CD4-positive, alpha-beta T cell treated with Interferon alpha-2 for 1 hour (primary cell): ENCODE data around the gene COL6A1.
"Not testable (repeated sequence)": the region's sequence is repeated elsewhere in the genome, so short reads cannot be mapped to it uniquely, and the experiment has no call there.

Source experiments
- DNase-seq, 2 donors: peaks; one replicate each; pipeline ENCODE4 v3.0.0-alpha.2; 2020 to 2022

Gene COL6A1

DNA sequence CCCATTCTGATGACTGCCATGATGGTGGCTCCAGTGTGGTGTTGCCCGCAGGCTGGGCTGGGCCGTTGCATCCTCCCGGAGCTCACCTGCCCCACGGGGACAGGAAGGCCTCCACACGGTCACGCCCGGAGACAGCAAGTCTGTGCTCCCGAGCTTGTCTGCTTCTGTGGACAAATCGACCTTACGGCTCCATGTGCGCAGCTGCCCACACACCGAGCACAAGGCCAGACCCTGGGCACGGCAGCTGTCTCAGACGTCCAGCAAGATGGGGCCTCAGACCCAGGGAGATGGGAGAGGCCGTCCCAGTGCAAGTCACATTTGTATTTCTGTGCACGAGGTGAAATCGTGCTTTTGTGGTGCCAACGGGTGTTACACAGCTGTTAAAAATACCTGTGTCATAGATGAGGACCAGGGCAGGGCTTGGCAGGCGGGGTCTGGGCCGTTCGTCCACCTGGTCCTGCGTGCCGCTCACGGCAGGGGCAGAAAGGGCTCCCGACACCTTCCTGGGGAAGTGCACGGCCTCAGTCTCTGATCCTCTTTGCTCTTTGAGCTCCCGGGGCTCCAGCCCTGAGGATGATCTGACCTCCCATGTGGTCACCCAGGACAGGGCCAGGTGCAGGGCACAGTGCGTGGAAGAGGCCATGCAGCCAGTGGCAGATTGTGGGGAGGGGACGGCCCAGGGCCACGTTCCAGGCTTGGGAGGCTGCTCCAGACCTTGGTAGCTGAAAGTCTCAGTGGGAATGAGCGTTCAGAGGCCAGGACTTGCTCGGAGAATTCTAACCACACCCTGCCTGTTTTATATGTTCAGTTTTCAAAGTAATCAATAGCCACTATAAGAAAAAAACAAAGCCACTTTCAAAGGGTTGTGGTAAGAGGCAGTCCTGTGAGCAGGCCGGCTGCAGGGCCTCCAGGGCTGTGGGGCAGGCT, 13.5 kb downstream of the COL6A1 start:
- DNase-seq = no peak

GRCh38 chr21:45995686-45996179, 14.2 kb downstream of the COL6A1 start:
- DNase-seq = no peak

DNA sequence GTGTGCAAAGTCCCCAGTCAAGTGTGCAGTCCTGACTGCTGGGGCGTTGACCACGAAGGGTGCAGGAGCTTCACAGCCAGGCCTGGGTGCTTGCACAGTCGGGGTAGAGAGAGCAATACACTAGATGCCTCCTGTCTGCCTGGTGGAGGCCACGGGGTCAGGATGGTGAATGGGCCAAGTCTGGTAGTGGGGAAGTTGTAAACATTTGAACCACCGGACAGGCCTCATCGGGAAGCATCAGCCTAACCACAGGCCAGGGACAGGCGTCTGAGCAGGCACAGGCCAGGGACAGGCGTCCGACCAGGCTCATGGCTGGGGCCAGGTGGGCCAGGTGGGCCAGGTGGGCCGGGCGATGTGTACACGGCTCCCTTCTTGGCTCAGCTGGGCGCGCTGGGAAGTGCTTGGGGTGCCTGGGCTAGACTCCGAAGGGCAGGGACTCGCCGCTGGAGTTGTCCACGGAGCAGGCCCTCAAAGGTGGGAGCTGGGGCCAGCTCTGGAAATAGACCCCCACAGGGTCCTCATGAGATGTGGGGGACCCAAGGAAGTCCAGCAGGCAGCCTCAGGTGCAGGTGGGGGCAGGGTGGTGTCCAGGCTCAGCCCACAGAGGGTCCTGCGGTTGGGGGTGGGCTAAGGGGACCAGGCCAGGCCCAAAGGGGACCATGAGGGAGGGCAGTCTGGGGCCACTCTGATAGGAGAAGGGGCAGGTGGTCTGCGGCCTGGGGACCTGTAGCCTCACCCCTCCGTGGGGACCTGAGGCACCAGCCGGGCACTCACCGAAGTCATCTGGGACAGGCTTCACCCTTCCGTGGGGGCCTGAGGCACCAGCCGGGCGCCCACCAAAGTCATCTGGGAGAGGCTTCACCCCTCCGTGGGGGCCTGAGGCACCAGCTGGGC, 15.0 kb downstream of the COL6A1 start:
- no peak for DNase-seq

- DNase-seq = no peak
Measured at GRCh38 chr21:45997205-45997494, 15.6 kb downstream of the COL6A1 start.

DNA sequence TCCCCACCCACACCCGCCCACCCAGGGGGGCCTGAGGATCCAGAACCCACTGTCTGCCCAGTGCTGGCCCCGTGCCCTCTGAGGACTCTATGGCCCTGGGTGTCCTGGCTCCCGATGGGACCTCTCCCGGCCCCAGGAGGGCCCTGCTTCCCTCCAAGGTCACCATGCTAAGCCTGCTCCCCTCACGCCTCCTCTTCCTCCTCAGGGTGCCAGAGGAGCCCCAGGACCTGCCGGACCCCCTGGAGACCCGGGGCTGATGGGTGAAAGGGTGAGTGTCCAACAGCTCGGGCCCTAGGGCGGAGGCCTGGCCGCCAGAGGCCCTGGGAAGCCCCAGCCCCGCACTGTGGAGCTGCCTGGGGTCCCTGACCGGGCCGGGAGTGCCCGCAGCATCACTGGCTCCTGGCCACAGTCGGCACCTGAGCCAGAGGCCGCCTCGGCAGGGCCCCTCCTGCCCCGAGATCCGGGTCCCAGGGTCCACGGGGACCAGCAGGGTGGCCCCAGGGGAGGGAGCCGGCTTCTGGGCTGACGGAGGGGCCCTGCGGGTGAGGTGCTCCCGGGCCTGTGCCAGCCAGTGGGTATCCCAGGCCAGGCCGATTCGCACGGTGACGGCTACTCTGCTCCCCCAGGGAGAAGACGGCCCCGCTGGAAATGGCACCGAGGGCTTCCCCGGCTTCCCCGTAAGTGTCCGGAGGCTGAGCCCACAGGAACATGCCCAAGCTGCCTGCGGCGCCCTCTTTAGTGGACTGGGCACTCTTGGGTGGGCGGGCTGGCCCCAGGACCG, 16.1 kb downstream of the COL6A1 start:
- no peak for DNase-seq

DNA sequence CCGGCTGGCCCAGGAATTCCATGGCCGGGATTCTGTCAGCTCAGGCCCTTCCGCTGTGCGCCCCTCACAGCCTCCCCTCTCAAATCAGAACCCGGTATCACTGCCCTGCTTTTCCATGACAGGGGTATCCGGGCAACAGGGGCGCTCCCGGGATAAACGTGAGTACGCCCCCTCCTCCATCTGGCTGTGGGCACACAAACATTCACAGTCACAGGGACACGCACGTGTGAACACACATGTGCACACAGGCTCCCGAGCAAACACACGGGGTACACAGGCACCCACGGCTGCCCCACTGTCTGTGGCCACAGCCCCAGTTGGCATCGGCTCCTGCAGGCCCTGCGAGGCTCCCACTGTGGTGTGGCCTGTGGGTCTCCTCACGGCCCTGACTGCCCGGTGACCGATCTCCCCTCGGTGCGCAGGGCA, 16.7 kb downstream of the COL6A1 start:
- no peak for DNase-seq

GRCh38 chr21:45998871-45999580, 17.5 kb downstream of the COL6A1 start:
- DNase-seq = no peak

DNA sequence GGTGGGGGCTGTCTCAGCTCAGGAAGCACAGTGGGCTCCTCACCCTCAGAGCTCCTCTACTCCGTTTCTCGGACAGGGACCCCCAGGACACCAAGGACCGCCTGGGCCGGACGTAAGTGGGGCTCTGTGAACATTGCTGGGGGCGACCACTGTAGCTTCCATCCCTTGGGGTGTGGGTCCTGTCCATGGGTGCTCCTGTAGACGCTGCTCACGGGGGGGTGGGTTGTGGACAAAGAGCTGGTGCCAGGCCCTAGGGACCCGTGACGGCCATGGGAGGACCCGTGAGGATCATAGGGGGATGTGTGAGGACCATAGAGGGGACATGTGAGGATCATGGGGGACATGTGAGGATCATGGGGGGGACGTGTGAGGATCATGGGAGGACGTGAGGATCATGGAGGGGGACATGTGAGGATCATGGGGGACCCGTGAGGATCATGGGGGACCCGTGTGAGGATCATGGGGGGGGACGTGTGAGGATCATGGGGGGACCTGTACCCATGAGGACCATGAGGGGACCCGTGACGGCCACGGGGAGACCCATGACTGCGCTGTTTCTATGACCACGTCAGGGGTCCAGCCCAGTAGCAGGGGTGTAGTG, 18.1 kb downstream of the COL6A1 start:
- no peak for DNase-seq

GRCh38 chr21:46000182-46000730, 18.7 kb downstream of the COL6A1 start:
- no peak for DNase-seq

- DNase-seq = no peak
Measured at GRCh38 chr21:46000731-46001641, 19.4 kb downstream of the COL6A1 start.

DNA sequence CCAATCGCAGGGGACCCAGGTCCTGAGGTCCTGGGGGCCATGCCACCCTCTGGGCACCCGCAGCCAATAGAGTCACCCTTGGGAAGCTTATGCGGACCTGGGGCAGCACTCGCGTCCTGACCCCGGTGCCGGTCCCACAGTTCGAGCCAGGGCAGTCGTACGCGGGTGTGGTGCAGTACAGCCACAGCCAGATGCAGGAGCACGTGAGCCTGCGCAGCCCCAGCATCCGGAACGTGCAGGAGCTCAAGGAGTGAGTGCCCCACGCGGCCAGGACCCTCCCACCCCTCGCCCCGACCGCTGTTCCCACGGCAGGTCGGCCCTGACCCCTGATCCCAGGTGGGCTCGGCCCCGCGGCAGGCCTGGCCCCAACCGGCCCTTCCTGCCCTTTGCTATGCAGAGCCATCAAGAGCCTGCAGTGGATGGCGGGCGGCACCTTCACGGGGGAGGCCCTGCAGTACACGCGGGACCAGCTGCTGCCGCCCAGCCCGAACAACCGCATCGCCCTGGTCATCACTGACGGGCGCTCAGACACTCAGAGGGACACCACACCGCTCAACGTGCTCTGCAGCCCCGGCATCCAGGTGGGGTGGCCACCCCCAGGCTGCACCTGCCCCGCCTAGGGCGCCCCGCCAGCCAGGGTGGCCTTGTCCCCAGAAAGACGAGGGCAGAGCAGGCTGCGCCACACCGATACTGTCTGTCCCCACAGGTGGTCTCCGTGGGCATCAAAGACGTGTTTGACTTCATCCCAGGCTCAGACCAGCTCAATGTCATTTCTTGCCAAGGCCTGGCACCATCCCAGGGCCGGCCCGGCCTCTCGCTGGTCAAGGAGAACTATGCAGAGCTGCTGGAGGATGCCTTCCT, 20.5 kb downstream of the COL6A1 start:
- DNase-seq = no peak

GRCh38 chr21:46002841-46003574, 21.4 kb downstream of the COL6A1 start:
- DNase-seq = no peak

- no peak for DNase-seq
Measured at GRCh38 chr21:46003575-46004007, 22.0 kb downstream of the COL6A1 start.

DNA sequence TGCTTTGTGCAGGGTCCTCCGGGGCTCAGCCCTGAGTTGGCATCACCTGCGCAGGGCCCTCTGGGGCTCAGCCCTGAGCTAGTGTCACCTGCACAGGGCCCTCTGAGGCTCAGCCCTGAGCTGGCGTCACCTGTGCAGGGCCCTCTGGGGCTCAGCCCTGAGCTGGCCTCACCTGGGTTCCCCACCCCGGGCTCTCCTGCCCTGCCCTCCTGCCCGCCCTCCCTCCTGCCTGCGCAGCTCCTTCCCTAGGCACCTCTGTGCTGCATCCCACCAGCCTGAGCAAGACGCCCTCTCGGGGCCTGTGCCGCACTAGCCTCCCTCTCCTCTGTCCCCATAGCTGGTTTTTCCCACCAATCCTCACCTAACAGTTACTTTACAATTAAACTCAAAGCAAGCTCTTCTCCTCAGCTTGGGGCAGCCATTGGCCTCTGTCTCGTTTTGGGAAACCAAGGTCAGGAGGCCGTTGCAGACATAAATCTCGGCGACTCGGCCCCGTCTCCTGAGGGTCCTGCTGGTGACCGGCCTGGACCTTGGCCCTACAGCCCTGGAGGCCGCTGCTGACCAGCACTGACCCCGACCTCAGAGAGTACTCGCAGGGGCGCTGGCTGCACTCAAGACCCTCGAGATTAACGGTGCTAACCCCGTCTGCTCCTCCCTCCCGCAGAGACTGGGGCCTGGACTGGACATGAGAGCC, 22.7 kb downstream of the COL6A1 start:
- DNase-seq = no peak

- DNase-seq = no peak
Measured at GRCh38 chr21:46005081-46005480, 23.5 kb downstream of the COL6A1 start.

DNA sequence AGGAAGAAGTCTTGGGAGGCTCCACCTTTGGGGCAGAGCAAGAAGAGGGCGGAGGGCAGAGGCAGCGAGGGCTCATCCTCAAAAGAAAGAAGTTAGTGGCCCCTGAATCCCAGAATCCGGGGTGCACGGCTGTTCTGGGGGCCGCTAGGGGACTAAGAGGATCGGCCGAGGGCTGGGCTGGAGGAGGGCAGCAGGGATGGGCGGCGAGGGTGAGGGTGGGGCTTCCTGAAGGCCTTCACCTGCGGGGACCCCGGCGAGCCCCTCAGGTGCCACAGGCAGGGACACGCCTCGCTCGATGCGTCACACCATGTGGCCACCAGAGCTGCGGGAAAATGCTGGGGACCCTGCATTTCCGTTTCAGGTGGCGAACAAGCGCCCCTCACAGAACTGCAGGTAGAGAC, 23.9 kb downstream of the COL6A1 start:
- DNase-seq = no peak

- not testable (repeated sequence) for DNase-seq
Measured at GRCh38 chr21:46005894-46006546, 24.4 kb downstream of the COL6A1 start.
